GM12878 (cell line): Measurements from ENCODE around the gene PKD1L1. TPM values are rescaled to one million over a fixed set of nuclear protein-coding genes. Genes with fewer than 3 reads are reported as not detected.

Source experiments
- ATAC-seq: fragments of 200-7000 bp; cut with Tn5 transposase; 3 replicates; pipeline ENCODE4 v1.9.1; 2020; ENCODE audit warnings: mild to moderate bottlenecking, moderate library complexity
- BruUV-seq: library from RNA; stranded (reverse); fragments of 400-500 nt; replicated peaks from 2 replicates; lab custom pipeline; 2021; lab: Mats Ljungman, UMichigan
- CTCF ChIA-PET: fragments of 300-600 bp; sonication (Branson Sonifier 250); formaldehyde crosslinking; extraction: SDS; loops from one replicate; lab custom pipeline; 2021; ENCODE audit warnings: inconsistent platforms; lab: Yijun Ruan, JAX
- POLR2A ChIA-PET: fragments of 350-600 bp; formaldehyde crosslinking; extraction: SDS; loops from one replicate; lab custom pipeline; 2021; ENCODE audit warnings: inconsistent platforms; lab: Charles Lee
- RAD21 ChIA-PET: fragments of 300-600 bp; sonication (Branson Sonifier 250); formaldehyde crosslinking; loops from one replicate; lab custom pipeline; 2023; ENCODE audit warnings: antibody characterized with exemption; ENCODE audit not compliant: unreplicated experiment; lab: Charles Lee
- SMC1A ChIA-PET: fragments of 300-600 bp; sonication (Branson Sonifier 250); formaldehyde crosslinking; loops from one replicate; lab custom pipeline; 2023; ENCODE audit not compliant: unreplicated experiment, uncharacterized antibody; lab: Charles Lee
- DNase-seq: peaks from one replicate; pipeline ENCODE4 v3.0.0-alpha.2; 2011; ENCODE audit warnings: low read depth, low spot score
- FAIRE-seq: peaks from 3 replicates; lab custom pipeline; 2011; peaks lifted over from hg19 to GRCh38; lab: Jason Lieb, UNC
- H2AFZ ChIP-seq: 2 replicates; pipeline ENCODE4 v1.6.0; 2011; ENCODE audit warnings: low read depth, low read length, control low read depth; ENCODE audit not compliant: control insufficient read depth
- H3K27ac ChIP-seq: 2 replicates; pipeline ENCODE4 v1.5.1; 2011; ENCODE audit warnings: control low read depth; ENCODE audit not compliant: control insufficient read depth, insufficient read depth
- H3K27me3 ChIP-seq, 2 experiments: replicated peaks in 1 of 2; 2 replicates each; pipeline versions ENCODE4 v1.6.0 to v1.6.1; 2011; ENCODE audit warnings: low read length in 1 of 2; ENCODE audit not compliant: control insufficient read depth in 2 of 2, insufficient read depth in 2 of 2
- H3K36me3 ChIP-seq, 2 experiments: 2 replicates each; pipeline ENCODE4 v1.5.1; 2011; ENCODE audit warnings: low read length in 1 of 2; ENCODE audit not compliant: control insufficient read depth in 2 of 2, insufficient read depth in 2 of 2
- H3K4me1 ChIP-seq: 2 replicates; pipeline ENCODE4 v1.6.1; 2011; ENCODE audit warnings: mild to moderate bottlenecking, low read length, moderate library complexity, mixed read lengths; ENCODE audit not compliant: control insufficient read depth, insufficient read depth
- H3K4me2 ChIP-seq: 2 replicates; pipeline ENCODE4 v1.6.0; 2011; ENCODE audit warnings: control low read depth; ENCODE audit not compliant: control insufficient read depth, insufficient read depth
- H3K4me3 ChIP-seq: fragments of 200-600 bp; sonication (generic); 2 replicates; pipeline ENCODE4 v1.5.1; 2016
- H3K79me2 ChIP-seq: 2 replicates; pipeline ENCODE4 v1.6.0; 2011; ENCODE audit warnings: low read length; ENCODE audit not compliant: control insufficient read depth, insufficient read depth
- H3K9ac ChIP-seq: 2 replicates; pipeline ENCODE4 v1.8.0; 2011; ENCODE audit warnings: low read length, control low read depth, mixed read lengths; ENCODE audit not compliant: control insufficient read depth, insufficient read depth
- H3K9me3 ChIP-seq: replicated peaks from 3 replicates; pipeline ENCODE4 v1.5.1; 2011; ENCODE audit warnings: mild to moderate bottlenecking, low read length; ENCODE audit not compliant: control insufficient read depth, insufficient read depth
- H4K20me1 ChIP-seq: 2 replicates; pipeline ENCODE4 v1.6.0; 2011; ENCODE audit not compliant: control insufficient read depth, insufficient read depth
- BRCA1 ChIP-seq: IDR thresholded peaks from 2 replicates; pipeline ENCODE4 v1.6.1; 2011; ENCODE audit warnings: low read depth, low read length, improper control_type of control experiment
- CBFB ChIP-seq: IDR thresholded peaks from 2 replicates; pipeline ENCODE4 v1.6.1; 2016; ENCODE audit warnings: antibody characterized with exemption, low read depth
- CBX5 ChIP-seq: sonication (generic); IDR thresholded peaks from 2 replicates; pipeline ENCODE4 v1.6.1; 2016; ENCODE audit warnings: low read depth, moderate library complexity, mild to moderate bottlenecking, inconsistent platforms
- CHD1 ChIP-seq: IDR thresholded peaks from 2 replicates; pipeline ENCODE4 v1.6.1; 2012; ENCODE audit warnings: low read depth, low read length, improper control_type of control experiment
- E2F8 ChIP-seq: fragments of 450-650 bp; IDR thresholded peaks from 2 replicates; pipeline ENCODE4 v1.6.1; 2018; ENCODE audit warnings: mild to moderate bottlenecking, low read depth, moderate library complexity; ENCODE audit not compliant: partially characterized antibody
- IKZF1 ChIP-seq: fragments of 450-650 bp; conservative IDR thresholded peaks from 2 replicates; pipeline ENCODE4 v1.6.1; 2017; ENCODE audit warnings: antibody characterized with exemption, mild to moderate bottlenecking
- KAT2A ChIP-seq: conservative IDR thresholded peaks from 2 replicates; pipeline ENCODE4 v1.6.1; 2011; ENCODE audit warnings: low read depth, low read length; ENCODE audit not compliant: control insufficient read depth
- KDM1A ChIP-seq: fragments of 200-600 bp; sonication (generic); IDR thresholded peaks from 2 replicates; pipeline ENCODE4 v1.6.1; 2016; ENCODE audit warnings: borderline replicate concordance
- MLLT1 ChIP-seq: fragments of 450-650 bp; IDR thresholded peaks from 2 replicates; pipeline ENCODE4 v1.6.1; 2016; ENCODE audit warnings: mild to moderate bottlenecking
- NFXL1 ChIP-seq: fragments of 450-650 bp; IDR thresholded peaks from 2 replicates; pipeline ENCODE4 v1.6.1; 2017; ENCODE audit warnings: antibody characterized with exemption, mild to moderate bottlenecking, borderline replicate concordance
- NKRF ChIP-seq: fragments of 450-650 bp; conservative IDR thresholded peaks from 2 replicates; pipeline ENCODE4 v1.6.1; 2017; ENCODE audit warnings: mild to moderate bottlenecking, moderate library complexity
- PAX8 ChIP-seq: fragments of 450-650 bp; IDR thresholded peaks from 2 replicates; pipeline ENCODE4 v1.6.1; 2017; ENCODE audit warnings: mild to moderate bottlenecking, moderate library complexity
- POLR2AphosphoS2 ChIP-seq: IDR thresholded peaks from 2 replicates; pipeline ENCODE4 v1.6.1; 2011; ENCODE audit warnings: low read depth, mild to moderate bottlenecking, low read length, improper control_type of control experiment, moderate library complexity
- RBBP5 ChIP-seq: fragments of 200-600 bp; sonication (generic); conservative IDR thresholded peaks from 2 replicates; pipeline ENCODE4 v1.6.1; 2016
- SMAD5 ChIP-seq: IDR thresholded peaks from 2 replicates; pipeline ENCODE4 v1.6.1; 2016; ENCODE audit warnings: antibody characterized with exemption, low read depth
- USF2 ChIP-seq: IDR thresholded peaks from 2 replicates; pipeline ENCODE4 v1.6.1; 2011; ENCODE audit warnings: low read depth, low read length, improper control_type of control experiment, borderline replicate concordance
- YY1 ChIP-seq: IDR thresholded peaks from 2 replicates; pipeline ENCODE4 v1.6.1; 2011; ENCODE audit warnings: low read depth, mild to moderate bottlenecking, low read length
- ZNF217 ChIP-seq: fragments of 450-650 bp; IDR thresholded peaks from 2 replicates; pipeline ENCODE4 v1.6.1; 2017; ENCODE audit warnings: antibody characterized with exemption, mild to moderate bottlenecking
- WGBS: methylation state at CpG from one replicate; pipeline ENCODE4 v1.1.6; 2016; ENCODE audit warnings: low lambda C conversion rate; ENCODE audit not compliant: insufficient replicate concordance, insufficient coverage; ENCODE audit errors: missing lambda C conversion rate; 5-methylcytosine and 5-hydroxymethylcytosine counted together
- in situ Hi-C: fragments of 300-500 bp; cut with MboI; formaldehyde crosslinking; loops from 9 replicates; pipeline ENCODE4 v1.14.3; 2018; ENCODE audit warnings: mixed read lengths
- intact Hi-C: fragments of 100-400 bp; cut with micrococcal nuclease; formaldehyde crosslinking; loops from one replicate; pipeline ENCODE4 v1.14.2; 2022; ENCODE audit not compliant: unreplicated experiment
- polyA plus RNA-seq, 11 experiments: library from polyadenylated mRNA; depleted of rRNA in 4 of 11; unstranded in 6 of 11; stranded (reverse) in 5 of 11; fragments of >200 nt; fragmentation: Nextera tagmentation in 4 of 11; fragmentation: Illumina TruSeq in 1 of 11; extraction: Ambion mirVana in 4 of 11; extraction: Trizol in 1 of 11; gene quantifications; 1 replicate in 1 of 11; 2 replicates in 10 of 11; pipeline versions ENCODE4 v1.2.1 to v1.2.3, GENCODE V29; 2011 to 2016; ENCODE audit warnings: inconsistent platforms in 2 of 11, missing spikeins in 2 of 11, low read depth in 1 of 11
- total RNA-seq, 4 experiments: library from RNA; depleted of rRNA in 3 of 4; stranded (reverse); fragments of >200 nt in 3 of 4; fragmentation: Illumina TruSeq in 1 of 4; extraction: Trizol in 1 of 4; gene quantifications; 2 replicates each; pipeline versions ENCODE4 v1.2.1 to v1.2.3, GENCODE V29; 2013 to 2021

PKD1L1 gene
- total and polyA plus RNA-seq, 10 of the 15 experiments (the other 5 are each of a cell fraction or from before 2014, with no cell fraction given) = under 0.01 to 0.05 (median 0.02) TPM; not detected in 3

GRCh38 chr7:47771336-47771989 is 176.8 kb downstream of the PKD1L1 start (continued):
- TF ChIP-seq MLLT1 (no peak), CHD1 (no peak), RBBP5 (no peak)

GRCh38 chr7:47766126-47766525 is 182.1 kb downstream of the PKD1L1 start:
- POLR2A ChIA-PET = no interaction called here
- Histone ChIP-seq H2AFZ (no peak overlapping the region), H3K4me3 (no peak overlapping the region), H3K79me2 (no peaks in the 10 kb centered on the region), H3K27me3 (no peaks in the 10 kb centered on the region), H3K36me3 (no peaks in the 10 kb centered on the region), H3K9me3 (no peaks in the 10 kb centered on the region), H3K9ac (no peak overlapping the region), H3K4me1 (no peaks in the 10 kb centered on the region), H3K27ac (no peak overlapping the region), H3K4me2 (no peak overlapping the region), H4K20me1 (no peaks in the 10 kb centered on the region)
- SMC1A ChIA-PET = no interaction called here
- ATAC-seq (no peak), DNase-seq (no peak), FAIRE-seq (no peak)
- CTCF ChIA-PET = no interaction called here
- in situ Hi-C loops (no loop called here), intact Hi-C loops (no loop called here)
- RAD21 ChIA-PET = no interaction called here
- 81% methylated on average over 7 of the region's 7 CpGs for WGBS
- BruUV-seq = no TSS peak
- TF ChIP-seq NKRF = no peak
- TF ChIP-seq PAX8 = no peak
- no peak for TF ChIP-seq POLR2AphosphoS2
- TF ChIP-seq YY1 = no peak
- no peak for TF ChIP-seq CBX5
- TF ChIP-seq E2F8 = no peak
- TF ChIP-seq SMAD5 = no peak
- no peak for TF ChIP-seq KDM1A
- no peak for TF ChIP-seq BRCA1
- no peak for TF ChIP-seq CBFB
- TF ChIP-seq ZNF217 = no peak
- no peak for TF ChIP-seq USF2
- TF ChIP-seq NFXL1 = no peak
- no peak for TF ChIP-seq KAT2A
- no peak for TF ChIP-seq IKZF1
